CD4-positive, alpha-beta T cell treated with Interleukin-17A for 4 hours (primary cell): ENCODE results near the gene EED.

ENCODE experiments used
- DNase-seq: peaks from one replicate; pipeline ENCODE4 v3.0.0-alpha.2; 2020; ENCODE audit warnings: mixed read lengths

EED gene, protein sequence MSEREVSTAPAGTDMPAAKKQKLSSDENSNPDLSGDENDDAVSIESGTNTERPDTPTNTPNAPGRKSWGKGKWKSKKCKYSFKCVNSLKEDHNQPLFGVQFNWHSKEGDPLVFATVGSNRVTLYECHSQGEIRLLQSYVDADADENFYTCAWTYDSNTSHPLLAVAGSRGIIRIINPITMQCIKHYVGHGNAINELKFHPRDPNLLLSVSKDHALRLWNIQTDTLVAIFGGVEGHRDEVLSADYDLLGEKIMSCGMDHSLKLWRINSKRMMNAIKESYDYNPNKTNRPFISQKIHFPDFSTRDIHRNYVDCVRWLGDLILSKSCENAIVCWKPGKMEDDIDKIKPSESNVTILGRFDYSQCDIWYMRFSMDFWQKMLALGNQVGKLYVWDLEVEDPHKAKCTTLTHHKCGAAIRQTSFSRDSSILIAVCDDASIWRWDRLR

GRCh38 chr11:86244522-86245368 is at the start of gene EED:
Gene EED (plus strand): TSS chr11:86244753. CDS start chr11:86245230, 477 bp downstream.
- peak; percentile 95 for DNase-seq

GRCh38 chr11:86194998-86195397 is 49.6 kb upstream of the EED start:
- no peak for DNase-seq

- no peak for DNase-seq
Observed at GRCh38 chr11:86196085-86196696, 48.4 kb upstream of the EED start.

DNA sequence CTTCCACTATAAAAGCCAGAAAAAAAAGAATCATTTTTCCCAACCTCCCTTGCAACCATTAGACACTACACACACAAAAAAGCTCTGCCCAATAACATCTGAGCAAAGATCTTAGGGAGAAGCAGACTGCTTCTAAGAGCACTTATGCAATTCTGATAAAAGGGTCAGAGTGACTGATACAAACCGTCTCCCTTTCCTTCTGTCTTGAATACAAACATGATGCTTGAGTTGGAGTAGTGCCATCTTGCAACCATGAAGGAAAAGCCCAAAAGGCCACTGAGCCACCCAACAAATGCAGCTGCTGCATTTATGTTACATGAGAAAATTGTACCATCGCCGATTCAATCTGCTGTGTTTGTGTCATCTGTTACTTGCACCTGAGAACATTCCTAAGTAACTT is 47.6 kb upstream of the EED start:
- DNase-seq, result no peak

DNA sequence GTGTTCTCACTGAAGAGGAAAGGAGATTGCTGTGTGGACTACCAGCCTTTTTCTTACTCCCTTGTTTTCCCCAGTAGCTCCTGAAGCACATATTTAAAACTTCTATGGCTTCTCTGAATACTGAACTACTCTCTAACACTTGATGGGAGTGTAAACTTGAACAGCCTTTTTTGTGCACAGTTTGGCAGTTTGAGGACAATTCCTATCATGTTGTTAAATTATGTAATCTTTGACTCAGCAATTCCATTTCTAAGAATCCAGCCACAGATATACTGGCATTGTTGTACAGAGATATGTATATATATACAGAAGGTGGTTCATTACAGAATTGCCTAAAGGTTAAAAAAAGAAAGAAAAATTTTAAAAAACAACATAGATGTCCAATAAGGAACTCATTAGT is 47.1 kb upstream of the EED start:
- DNase-seq, result no peak

DNA sequence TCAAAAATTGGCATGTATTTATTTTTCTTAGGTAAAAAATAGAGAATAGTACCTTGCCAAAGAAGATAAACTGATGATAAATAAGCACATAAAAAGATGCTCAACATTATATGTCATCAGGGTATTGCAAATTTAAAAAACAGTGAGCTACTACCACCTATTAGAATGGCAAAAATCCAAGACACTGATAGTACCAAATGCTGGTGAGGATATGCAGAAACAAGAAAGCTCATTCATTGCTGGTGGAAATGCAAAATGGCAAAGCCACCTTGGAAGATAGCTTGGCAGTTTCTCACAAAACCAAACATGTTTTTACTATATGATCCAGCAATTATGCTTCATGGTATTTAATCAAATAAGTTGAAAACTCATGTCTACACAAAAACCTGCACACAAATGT is 46.4 kb upstream of the EED start:
- no peak for DNase-seq

DNA sequence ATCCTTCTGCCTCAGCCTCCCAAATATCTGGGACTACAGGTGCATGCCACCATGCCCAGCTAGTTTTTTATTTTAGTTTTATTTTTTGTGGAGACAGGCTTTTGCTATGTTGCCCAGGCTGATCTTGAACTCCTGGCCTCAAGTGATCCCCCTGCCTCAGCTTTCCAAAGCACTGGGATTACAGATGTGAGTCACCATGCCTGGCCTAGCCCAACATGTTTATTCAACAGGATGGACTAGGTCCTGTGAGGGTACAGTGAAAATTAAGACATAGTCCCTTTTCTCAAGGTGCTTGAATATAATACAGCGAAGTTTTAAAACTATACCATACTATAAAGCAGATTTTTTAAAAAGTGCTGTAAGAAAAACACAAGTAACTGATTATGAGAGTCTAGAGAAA is 45.2 kb upstream of the EED start:
- DNase-seq, result no peak

DNA sequence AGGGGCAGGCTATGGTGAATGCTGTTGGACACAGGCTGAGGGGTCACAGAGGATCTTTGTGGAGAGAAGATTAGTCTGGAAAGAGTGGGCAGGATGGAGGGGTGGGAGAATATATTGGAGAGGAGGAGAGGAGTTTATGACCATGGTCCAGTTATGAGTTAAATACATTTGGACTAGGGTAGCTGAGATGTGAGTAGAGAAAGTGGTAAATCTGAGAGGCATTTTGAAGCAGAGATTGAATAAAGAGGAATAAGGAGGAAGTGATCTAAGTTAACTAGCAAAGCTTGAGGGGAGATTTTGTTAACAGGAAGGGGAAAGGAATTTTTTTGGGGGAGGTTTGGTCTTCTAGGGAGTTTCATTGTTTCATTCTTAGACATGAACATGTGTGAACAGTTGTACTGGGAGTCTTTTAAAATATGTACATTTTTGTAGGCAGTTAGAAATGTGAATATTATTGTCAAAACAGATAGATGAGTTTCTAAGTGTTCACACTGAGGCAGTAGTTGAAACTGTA is 43.1 kb upstream of the EED start:
- no peak for DNase-seq

DNA sequence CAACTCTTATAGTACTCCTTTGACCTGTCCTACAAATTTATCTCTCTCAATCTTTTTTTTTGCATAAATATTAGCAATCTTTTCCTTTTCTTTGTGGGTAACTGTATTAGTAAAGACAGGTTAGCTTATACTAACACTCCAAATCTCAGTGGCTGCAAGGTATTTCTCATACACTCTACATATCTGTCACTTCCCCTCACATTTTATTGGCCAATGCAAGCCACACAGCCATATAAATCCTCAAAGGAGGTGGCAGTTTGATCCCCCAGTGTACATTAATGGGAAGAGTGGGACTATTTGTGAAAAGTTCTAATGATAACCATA is 42.6 kb upstream of the EED start:
- DNase-seq, result no peak

DNA sequence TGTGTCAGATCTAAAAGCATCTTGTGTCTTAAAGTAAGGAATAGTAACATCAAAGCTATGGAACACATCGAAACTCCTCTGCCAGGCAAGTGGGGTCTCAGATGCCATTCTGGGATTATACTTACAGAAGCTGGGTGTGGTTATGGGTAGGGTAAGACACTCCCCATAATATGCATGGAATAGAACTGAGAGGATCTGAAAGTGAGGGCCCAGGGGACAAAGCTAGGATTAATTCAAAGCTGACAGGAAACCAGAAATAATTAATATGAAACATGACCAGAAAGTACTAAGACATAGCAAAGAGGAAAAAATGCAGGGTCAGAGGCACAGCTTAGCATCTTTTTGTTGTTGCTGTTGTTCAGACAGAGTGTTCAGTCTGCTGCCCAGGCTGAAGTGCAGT is 40.2 kb upstream of the EED start:
- no peak for DNase-seq

GRCh38 chr11:86205421-86206336 is 38.9 kb upstream of the EED start:
- no peak for DNase-seq

DNA sequence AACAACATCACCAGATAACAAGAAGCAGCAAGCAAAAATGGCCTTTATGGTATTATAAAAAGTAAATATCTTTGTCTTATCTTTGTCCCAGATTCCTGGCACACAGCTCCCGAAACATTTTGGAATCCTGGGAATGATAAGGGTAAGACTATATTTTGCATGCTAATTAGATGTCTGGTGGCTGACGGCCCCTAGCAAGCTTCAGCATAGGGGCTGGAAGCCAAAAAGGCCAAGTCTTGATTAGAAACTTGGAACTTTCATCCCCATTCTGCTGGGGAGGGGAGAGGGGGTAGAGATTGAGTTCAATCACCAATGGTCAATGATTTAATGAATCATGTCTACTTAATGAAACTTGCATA is 38.2 kb upstream of the EED start:
- no peak for DNase-seq

- DNase-seq, result no peak
Observed at GRCh38 chr11:86207413-86207812, 37.1 kb upstream of the EED start.

DNA sequence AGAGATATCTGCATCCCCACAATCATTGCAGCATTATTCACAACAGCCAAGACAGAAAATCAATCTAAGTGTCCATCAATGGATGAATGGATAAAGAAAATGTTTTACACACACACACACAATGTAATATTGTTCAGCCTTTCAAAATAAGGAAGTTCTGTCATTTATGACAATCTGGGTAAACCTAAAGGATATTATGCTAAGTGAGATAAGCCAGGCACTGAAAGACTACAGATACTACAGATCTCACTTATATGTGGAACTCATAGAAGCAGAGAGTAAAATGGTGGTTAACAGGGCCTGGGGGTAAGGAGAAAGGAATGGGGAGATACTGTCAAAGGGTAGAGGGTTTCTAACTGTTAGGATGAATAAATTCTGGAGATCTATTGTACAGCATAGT is 36.0 kb upstream of the EED start:
- DNase-seq, result no peak

DNA sequence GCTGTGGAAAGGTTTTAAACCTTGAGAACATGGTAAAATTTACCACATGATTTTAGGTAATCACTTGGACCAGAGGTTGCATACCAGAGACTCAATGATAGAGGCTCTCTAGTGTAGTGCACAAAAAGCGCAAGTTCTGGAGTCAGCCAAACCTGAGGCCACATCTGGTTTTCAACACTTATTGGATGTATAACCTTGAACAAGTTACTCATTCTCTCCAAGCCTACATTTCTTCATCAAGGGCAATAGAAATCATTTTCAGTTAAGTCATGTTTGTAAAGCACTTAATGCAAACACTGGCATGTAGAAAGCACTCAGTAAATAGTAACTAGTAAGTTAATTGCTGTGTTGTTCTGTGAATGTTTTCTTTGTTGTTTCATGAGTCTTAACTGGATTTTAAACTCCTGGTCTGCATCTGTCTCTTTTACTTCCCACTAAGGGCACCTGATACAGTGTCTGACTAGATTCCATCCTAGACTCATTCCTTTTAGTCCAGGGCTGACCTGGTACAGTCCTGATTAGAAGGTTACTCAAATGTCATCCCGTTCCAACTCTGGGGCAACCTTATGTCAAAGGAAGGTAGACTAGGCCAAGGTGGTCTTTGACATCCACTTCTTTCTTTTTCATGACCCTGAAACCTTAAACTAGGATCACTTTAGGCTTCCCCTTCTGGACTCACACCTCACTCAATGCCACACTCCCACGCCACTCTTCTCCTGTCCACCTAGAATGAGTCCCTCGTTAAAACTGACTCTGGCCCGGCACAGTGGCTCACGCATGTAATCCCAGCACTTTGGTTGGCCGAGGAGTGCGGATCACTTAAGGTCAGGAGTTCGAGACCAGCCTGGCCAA is 34.5 kb upstream of the EED start:
- no peak for DNase-seq

- no peak for DNase-seq
Observed at GRCh38 chr11:86210898-86211297, 33.7 kb upstream of the EED start.

GRCh38 chr11:86211619-86212018 is 32.9 kb upstream of the EED start:
- no peak for DNase-seq

DNA sequence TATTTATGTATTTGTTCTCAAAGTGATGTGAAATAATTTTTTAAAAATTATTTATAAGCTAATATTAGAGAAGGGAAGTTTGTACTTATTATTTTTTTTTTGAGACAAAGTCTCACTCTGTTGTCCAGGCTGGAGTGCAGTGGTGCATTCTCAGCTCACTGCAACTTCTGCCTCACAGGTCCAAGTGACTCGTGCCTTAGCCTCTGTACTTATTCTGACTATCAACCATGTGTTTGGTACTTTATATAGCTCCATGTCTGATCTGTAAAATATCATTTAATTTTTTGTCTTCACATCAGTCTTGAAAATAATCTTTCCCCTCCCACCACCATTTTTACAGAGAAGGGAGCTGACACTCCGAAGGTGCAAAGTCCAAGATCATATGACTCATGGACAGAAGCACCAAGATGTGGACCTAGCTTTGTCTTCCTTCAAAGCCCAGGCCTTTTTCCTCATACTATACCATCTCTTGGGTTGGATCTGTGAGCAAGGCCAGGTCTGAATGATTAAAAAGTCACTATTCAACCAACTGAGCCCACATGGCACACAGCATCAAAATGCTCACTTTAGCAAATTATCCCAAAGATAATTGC is 32.4 kb upstream of the EED start:
- no peak for DNase-seq

GRCh38 chr11:86214710-86215109 is 29.8 kb upstream of the EED start:
- DNase-seq, result no peak

DNA sequence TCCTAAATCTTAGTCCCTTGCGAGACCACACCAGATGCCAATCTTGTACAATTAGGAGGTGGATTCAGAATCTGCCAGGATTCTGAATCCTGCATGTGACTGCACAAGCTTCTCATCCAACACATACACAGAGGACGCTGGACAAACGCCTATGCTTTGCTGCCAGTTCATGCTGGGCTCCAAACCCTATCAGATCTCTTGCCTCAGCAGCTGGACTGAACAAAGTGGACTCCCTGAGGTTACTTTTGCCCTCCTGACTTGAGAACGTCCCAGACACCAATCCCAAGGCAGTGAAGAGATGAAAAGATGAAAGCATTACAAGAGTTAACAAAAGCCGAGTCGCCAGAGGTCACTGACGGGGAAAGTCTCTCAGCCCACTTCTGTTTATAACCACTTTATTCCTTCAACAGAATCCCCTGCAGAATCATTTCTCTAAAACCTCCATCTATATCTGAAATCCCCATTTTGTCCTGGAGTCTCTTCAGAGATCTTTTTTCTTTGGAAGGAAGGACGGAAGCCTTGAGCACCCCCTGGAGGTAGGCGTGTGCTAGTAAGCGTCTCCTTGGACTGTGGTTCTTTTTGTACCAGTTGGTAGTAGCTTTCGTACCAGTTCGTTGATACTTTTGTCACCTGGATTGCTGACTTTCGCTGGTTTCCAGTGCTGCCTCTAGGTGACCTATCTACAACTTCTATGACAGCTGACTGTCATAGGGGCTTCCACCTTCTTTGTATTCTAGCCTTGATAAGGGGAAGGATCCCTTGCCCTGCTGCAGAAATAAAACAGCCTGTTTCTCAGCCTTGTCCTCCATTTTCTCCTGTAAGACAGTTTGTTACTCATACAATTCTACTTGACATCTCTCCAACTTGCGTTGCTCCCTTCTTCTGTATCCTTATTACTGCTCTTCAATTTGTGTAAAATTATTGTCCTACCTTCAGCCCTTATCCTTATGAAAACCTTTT is 26.1 kb upstream of the EED start:
- peak; percentile 73 for DNase-seq
